Measurements from ENCODE around the gene DEFB124. TPM values are rescaled to one million over a fixed set of nuclear protein-coding genes. Genes with fewer than 3 reads are reported as not detected.
"Not testable (repeated sequence)": the region's sequence is repeated elsewhere in the genome, so short reads cannot be mapped to it uniquely, and the experiment has no call there.

The DEFB124 gene
- total RNA-seq, 1 donor from 2014 or later = not detected

DNA sequence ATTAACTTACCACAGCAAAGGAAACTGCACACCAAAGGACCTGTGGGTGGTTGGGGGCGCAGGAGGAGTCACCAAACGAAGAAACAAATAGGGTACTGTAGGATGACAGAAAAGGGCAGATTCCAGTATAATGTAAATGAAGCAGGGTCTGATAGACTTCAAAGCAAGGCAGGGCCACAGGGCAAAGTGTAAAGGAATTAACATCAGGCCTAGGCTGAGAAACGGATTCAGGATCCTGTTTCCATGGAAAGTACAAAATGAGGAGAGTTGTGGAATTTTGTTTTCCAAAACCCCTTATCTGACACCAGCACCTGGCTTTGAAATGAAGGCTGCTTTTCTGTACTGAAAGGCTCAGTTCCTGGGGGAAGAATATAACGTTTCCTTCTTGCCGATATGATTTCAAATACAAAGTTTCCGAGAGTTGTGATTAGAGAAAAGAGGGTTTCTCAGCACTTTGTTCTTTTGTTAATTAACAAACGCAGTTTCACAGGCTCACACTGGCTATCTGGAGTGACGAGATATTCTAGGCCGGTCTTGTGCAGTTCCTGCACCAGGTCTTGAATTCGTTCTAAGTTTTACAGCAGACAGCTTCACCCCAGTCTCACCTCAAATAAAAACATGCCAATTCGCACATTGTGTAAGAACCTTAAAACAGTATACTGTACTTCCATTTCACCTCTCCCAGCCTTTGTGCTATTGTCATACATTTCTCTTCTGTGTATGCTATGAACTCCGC is 28.7 kb downstream of the DEFB124 start:
- Histone ChIP-seq H3K36me3 (no peaks in the 10 kb centered on the region), H3F3A (ENCODE audit: low read depth) (no peaks in the 10 kb centered on the region), H3K4me1 (no peaks in the 10 kb centered on the region), H2AFZ (replicated peaks) (no peak overlapping the region), H4K20me1 (ENCODE audit: low read depth) (no peaks in the 10 kb centered on the region), H3K4me3 (no peak overlapping the region), H3K9ac (no peak overlapping the region), H3K9me3 (ENCODE audit: low read depth) (peaks cover 7% of the 10 kb centered on the region), H3K27ac (no peak overlapping the region), H3K4me2 (no peak overlapping the region), H3K79me2 (ENCODE audit: low read depth) (no peaks in the 10 kb centered on the region), H3K27me3 (no peaks in the 10 kb centered on the region)
- no peaks in the 10 kb centered on the region for H3K4me1 Mint-ChIP-seq
- no peak overlapping the region for H3K4me3 Mint-ChIP-seq
- no peak overlapping the region for H3K27ac Mint-ChIP-seq
- TF ChIP-seq, protein P1, sequence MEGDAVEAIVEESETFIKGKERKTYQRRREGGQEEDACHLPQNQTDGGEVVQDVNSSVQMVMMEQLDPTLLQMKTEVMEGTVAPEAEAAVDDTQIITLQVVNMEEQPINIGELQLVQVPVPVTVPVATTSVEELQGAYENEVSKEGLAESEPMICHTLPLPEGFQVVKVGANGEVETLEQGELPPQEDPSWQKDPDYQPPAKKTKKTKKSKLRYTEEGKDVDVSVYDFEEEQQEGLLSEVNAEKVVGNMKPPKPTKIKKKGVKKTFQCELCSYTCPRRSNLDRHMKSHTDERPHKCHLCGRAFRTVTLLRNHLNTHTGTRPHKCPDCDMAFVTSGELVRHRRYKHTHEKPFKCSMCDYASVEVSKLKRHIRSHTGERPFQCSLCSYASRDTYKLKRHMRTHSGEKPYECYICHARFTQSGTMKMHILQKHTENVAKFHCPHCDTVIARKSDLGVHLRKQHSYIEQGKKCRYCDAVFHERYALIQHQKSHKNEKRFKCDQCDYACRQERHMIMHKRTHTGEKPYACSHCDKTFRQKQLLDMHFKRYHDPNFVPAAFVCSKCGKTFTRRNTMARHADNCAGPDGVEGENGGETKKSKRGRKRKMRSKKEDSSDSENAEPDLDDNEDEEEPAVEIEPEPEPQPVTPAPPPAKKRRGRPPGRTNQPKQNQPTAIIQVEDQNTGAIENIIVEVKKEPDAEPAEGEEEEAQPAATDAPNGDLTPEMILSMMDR (IDR thresholded peaks at IDR 0.05) = no peak
- TF ChIP-seq EZH2 (IDR thresholded peaks at IDR 0.05) (no peak), EZH2phosphoT487 (IDR thresholded peaks at IDR 0.05) (no peak)
- H3K9me3 Mint-ChIP-seq = peaks cover 8% of the 10 kb centered on the region
- H3K36me3 Mint-ChIP-seq = no peaks in the 10 kb centered on the region
- DNase-seq (ENCODE audit: low spot score) = no peak
- H3K27me3 Mint-ChIP-seq (ENCODE audit: insufficient read depth, low read depth) = peaks cover 13% of the 10 kb centered on the region

DNA sequence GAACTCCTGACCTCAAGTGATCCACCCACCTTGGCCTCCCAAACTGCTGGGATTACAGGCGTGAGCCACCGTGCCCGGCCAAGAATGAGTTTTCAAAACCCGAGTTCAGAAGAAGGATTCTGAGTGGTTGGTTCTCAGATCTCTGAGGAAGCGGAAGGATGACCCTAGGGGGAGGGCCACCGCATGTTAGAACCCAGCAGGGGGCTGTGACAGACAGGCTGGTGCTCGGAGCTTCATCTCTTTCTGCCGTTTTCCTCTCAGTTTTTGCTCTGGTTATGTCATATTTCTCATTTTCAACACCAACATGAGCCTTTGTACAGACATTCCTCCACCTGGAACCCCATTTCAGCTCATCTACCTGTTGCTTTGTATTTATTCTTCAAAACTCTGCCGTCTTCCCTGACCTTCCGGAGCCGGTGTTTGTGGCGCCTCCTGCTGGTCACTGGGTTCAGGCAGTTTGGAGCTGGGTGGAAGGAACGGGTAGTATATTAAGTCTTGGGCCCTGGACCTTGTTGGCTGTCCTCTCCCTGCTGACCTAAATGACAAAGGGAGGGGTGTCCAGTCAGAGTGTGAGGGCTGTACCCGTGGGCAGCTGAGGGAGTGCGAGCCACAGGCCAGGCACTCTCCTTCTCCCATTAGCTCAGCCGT is 34.8 kb downstream of the DEFB124 start, which contains the start of gene DEFB123:
Gene DEFB123, plus strand, starts transcription at position 621 of the 648 bp plus-strand sequence. CDS start 67 bp downstream, outside the sequence.
- H3K27ac Mint-ChIP-seq = no peak within 1 kb of the TSS
- peaks cover 12% of the 10 kb centered on the region for H3K9me3 ChIP-seq (ENCODE audit: low read depth)
- H3K4me1 ChIP-seq = no peaks in the 10 kb centered on the region
- no peak within 1 kb of the TSS for H2AFZ ChIP-seq (replicated peaks)
- no peaks in the 10 kb centered on the region for H4K20me1 ChIP-seq (ENCODE audit: low read depth)
- H3K79me2 ChIP-seq (ENCODE audit: low read depth) = no peaks in the 10 kb centered on the region
- H3K36me3 Mint-ChIP-seq = no peaks in the 10 kb centered on the region
- no peak for DNase-seq (ENCODE audit: low spot score)
- H3K27me3 ChIP-seq = no peaks in the 10 kb centered on the region
- H3K9ac ChIP-seq = no peak within 1 kb of the TSS
- no peak within 1 kb of the TSS for H3K4me2 ChIP-seq
- no peaks in the 10 kb centered on the region for H3F3A ChIP-seq (ENCODE audit: low read depth)
- no peak for TF ChIP-seq EZH2 (IDR thresholded peaks at IDR 0.05)
- TF ChIP-seq, protein P1 (IDR thresholded peaks at IDR 0.05) = peak; percentile 4
- peaks cover 9% of the 10 kb centered on the region for H3K27me3 Mint-ChIP-seq (ENCODE audit: insufficient read depth, low read depth)
- H3K9me3 Mint-ChIP-seq = peaks cover 2% of the 10 kb centered on the region
- no peaks in the 10 kb centered on the region for H3K4me1 Mint-ChIP-seq
- no peak within 1 kb of the TSS for H3K4me3 ChIP-seq
- H3K27ac ChIP-seq = no peak within 1 kb of the TSS
- H3K36me3 ChIP-seq = no peaks in the 10 kb centered on the region
- no peak within 1 kb of the TSS for H3K4me3 Mint-ChIP-seq

DNA sequence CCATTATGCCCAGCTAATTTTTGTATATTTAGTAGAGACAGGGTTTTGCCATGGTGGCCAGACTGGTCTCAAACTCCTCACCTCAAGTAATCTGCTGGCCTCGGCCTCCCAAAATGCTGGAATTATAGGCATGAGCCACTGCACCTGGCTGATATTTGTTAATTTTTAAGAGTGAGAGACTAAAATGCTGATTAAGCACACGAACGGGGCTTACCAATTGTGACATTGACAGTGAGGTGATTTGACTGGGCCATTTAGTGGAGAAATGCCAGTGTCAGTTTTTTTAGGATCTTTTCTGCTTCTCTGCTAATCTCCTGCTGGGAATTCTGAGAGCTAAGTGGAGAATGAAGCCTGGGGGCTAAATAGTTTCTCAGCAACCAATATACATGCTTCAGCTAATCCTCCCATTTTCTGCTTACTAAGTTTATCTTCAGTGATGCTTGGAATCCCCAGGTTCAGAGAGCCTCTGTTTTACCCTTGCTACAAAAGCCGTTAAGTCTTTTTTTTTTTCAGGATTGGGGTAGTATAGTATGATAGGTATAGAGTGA is 44.3 kb downstream of the DEFB124 start:
- Histone ChIP-seq H3K4me3 (no peak overlapping the region), H3K27me3 (no peaks in the 10 kb centered on the region), H3K9me3 (ENCODE audit: low read depth) (peaks cover 16% of the 10 kb centered on the region), H2AFZ (replicated peaks) (no peak overlapping the region), H4K20me1 (ENCODE audit: low read depth) (no peaks in the 10 kb centered on the region), H3F3A (ENCODE audit: low read depth) (no peaks in the 10 kb centered on the region), H3K27ac (no peak overlapping the region), H3K4me1 (no peaks in the 10 kb centered on the region), H3K4me2 (no peak overlapping the region), H3K79me2 (ENCODE audit: low read depth) (no peaks in the 10 kb centered on the region), H3K36me3 (no peaks in the 10 kb centered on the region), H3K9ac (no peak overlapping the region)
- Mint-ChIP-seq H3K4me1 (peaks cover 6% of the 10 kb centered on the region), H3K36me3 (no peaks in the 10 kb centered on the region), H3K27me3 (ENCODE audit: insufficient read depth, low read depth) (peaks cover 2% of the 10 kb centered on the region), H3K9me3 (peaks cover 2% of the 10 kb centered on the region), H3K27ac (no peak overlapping the region), H3K4me3 (no peak overlapping the region)
- TF ChIP-seq EZH2phosphoT487 (IDR thresholded peaks at IDR 0.05) = no peak
- TF ChIP-seq, protein P1 (IDR thresholded peaks at IDR 0.05) = no peak
- no peak for TF ChIP-seq EZH2 (IDR thresholded peaks at IDR 0.05)
- no peak for DNase-seq (ENCODE audit: low spot score)

DNA sequence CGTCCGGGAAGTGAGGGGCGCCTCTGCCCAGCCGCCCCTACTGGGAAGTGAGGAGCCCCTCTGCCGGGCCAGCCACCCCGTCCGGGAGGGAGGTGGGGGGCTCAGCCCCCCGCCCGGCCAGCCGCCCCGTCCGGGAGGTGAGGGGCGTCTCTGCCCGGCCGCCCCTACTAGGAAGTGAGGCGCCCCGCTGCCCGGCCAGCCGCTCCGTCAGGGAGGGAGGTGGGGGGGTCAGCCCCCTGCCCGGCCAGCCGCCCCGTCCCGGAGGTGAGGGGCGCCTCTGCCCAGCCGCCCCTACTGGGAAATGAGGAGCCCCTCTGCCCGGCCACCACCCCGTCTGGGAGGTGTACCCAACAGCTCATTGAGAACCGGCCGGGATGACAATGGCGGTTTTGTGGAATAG is 47.4 kb downstream of the DEFB124 start:
- H3K79me2 ChIP-seq (ENCODE audit: low read depth); DNase-seq (ENCODE audit: low spot score); H3K4me1 Mint-ChIP-seq; H3K4me3 ChIP-seq; H4K20me1 ChIP-seq (ENCODE audit: low read depth); H3K27me3 Mint-ChIP-seq (ENCODE audit: insufficient read depth, low read depth); H3K9me3 Mint-ChIP-seq; H3K9ac ChIP-seq; H3F3A ChIP-seq (ENCODE audit: low read depth); H3K27me3 ChIP-seq; H3K4me3 Mint-ChIP-seq; H3K36me3 Mint-ChIP-seq; H3K27ac ChIP-seq; H3K4me1 ChIP-seq; H3K27ac Mint-ChIP-seq; H3K36me3 ChIP-seq; H3K4me2 ChIP-seq; H2AFZ ChIP-seq (replicated peaks): not testable (repeated sequence)
- H3K9me3 ChIP-seq (ENCODE audit: low read depth) = peaks cover 24% of the 10 kb centered on the region

DNA sequence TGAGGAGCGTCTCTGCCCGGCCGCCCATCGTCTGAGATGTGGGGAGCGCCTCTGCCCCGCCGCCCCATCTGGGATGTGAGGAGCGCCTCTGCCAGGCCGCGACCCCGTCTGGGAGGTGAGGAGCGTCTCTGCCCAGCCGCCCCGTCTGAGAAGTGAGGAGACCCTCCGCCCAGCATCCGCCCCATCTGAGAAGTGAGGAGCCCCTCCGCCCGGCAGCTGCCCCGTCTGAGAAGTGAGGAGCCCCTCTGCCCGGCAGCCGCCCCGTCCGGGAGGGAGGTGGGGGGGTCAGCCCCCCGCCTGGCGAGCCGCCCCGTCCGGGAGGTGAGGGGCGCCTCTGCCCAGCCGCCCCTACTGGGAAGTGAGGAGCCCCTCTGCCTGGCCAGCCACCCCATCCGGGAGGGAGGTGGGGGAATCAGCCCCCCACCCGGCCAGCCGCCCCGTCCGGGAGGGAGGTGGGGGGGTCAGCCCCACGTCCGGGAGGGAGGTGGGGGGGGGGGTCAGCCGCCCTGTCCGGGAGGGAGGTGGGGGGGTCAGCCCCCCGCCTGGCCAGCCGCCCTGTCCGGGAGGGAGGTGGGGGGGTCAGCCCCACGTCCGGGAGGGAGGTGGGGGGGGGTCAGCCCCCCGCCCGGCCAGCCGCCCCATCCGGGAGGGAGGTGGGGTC is 47.9 kb downstream of the DEFB124 start:
- not testable (repeated sequence) for H3K4me3 Mint-ChIP-seq; H3K4me1 ChIP-seq; H3K4me2 ChIP-seq; DNase-seq (ENCODE audit: low spot score); H4K20me1 ChIP-seq (ENCODE audit: low read depth); H3K9me3 Mint-ChIP-seq; H3K27me3 Mint-ChIP-seq (ENCODE audit: insufficient read depth, low read depth); H3K9ac ChIP-seq; H3K36me3 Mint-ChIP-seq; H3K27me3 ChIP-seq; H3K4me1 Mint-ChIP-seq; H3K27ac ChIP-seq; H2AFZ ChIP-seq (replicated peaks); H3K36me3 ChIP-seq; H3K27ac Mint-ChIP-seq; H3K79me2 ChIP-seq (ENCODE audit: low read depth); H3F3A ChIP-seq (ENCODE audit: low read depth); H3K4me3 ChIP-seq
- peaks cover 24% of the 10 kb centered on the region for H3K9me3 ChIP-seq (ENCODE audit: low read depth)

Measured in neural progenitor cell (in vitro differentiated cells).